ENCODE results near the gene MYOD1. TPM values are rescaled to one million over a fixed set of nuclear protein-coding genes. Genes with fewer than 3 reads are reported as not detected.

Gene MYOD1
- total RNA-seq, 1 experiment from 2014 or later = not detected

- ChIA-PET CTCF (interaction anchor here (0.6 to 2.6 kb wide), 2 partner anchors 16 to 1343 kb away, joined by 4 to 17 read pairs; no protein-coding TSS in a partner anchor), POLR2A (interaction anchor here (0.7 kb wide), 1 partner anchor 84 kb away, joined by 3 read pairs; no protein-coding TSS in a partner anchor)
- Mint-ChIP-seq H3K4me1 (ENCODE audit: insufficient read depth, unreplicated experiment) (no peaks in the 10 kb centered on the region), H3K4me3 (ENCODE audit: unreplicated experiment) (no peak overlapping the region), H3K27ac (ENCODE audit: low read depth, unreplicated experiment) (no peak overlapping the region), H3K9me3 (ENCODE audit: unreplicated experiment) (no peaks in the 10 kb centered on the region), H3K36me3 (ENCODE audit: insufficient read depth, unreplicated experiment) (no peaks in the 10 kb centered on the region), H3K27me3 (ENCODE audit: insufficient read depth, unreplicated experiment) (peaks cover 10% of the 10 kb centered on the region)
- BruUV-seq (replicated peaks) = no TSS peak
- TF ChIP-seq CTCF (IDR thresholded peaks at IDR 0.05; ENCODE audit: unreplicated experiment) = no peak
- no peak for DNase-seq (ENCODE audit: unreplicated experiment)
- intact Hi-C loops (cut with micrococcal nuclease) = no loop called here
Observed at GRCh38 chr11:17714870-17715269, 4.5 kb upstream of the MYOD1 start.

- ChIA-PET CTCF (interaction anchor here (2.6 kb wide), 1 partner anchor 14 kb away, joined by 17 read pairs; no protein-coding TSS in a partner anchor), POLR2A (no interaction called here)
- no peak for DNase-seq (ENCODE audit: unreplicated experiment)
- peaks cover 10% of the 10 kb centered on the region for H3K27me3 Mint-ChIP-seq (ENCODE audit: insufficient read depth, unreplicated experiment)
- intact Hi-C loops (cut with micrococcal nuclease) = no loop called here
- no peak overlapping the region for H3K27ac Mint-ChIP-seq (ENCODE audit: low read depth, unreplicated experiment)
- no peaks in the 10 kb centered on the region for H3K9me3 Mint-ChIP-seq (ENCODE audit: unreplicated experiment)
- TF ChIP-seq CTCF (IDR thresholded peaks at IDR 0.05; ENCODE audit: unreplicated experiment) = no peak
- no peak overlapping the region for H3K4me3 Mint-ChIP-seq (ENCODE audit: unreplicated experiment)
- no peaks in the 10 kb centered on the region for H3K36me3 Mint-ChIP-seq (ENCODE audit: insufficient read depth, unreplicated experiment)
- H3K4me1 Mint-ChIP-seq (ENCODE audit: insufficient read depth, unreplicated experiment) = no peaks in the 10 kb centered on the region
- BruUV-seq (replicated peaks) = no TSS peak
Observed at GRCh38 chr11:17716807-17717206, 2.6 kb upstream of the MYOD1 start.

GRCh38 chr11:17718015-17718414, 1.4 kb upstream of the MYOD1 start:
- CTCF ChIA-PET = no interaction called here
- H3K27me3 Mint-ChIP-seq (ENCODE audit: insufficient read depth, unreplicated experiment) = peaks cover 21% of the 10 kb centered on the region
- DNase-seq (ENCODE audit: unreplicated experiment) = no peak
- no TSS peak for BruUV-seq (replicated peaks)
- H3K27ac Mint-ChIP-seq (ENCODE audit: low read depth, unreplicated experiment) = no peak overlapping the region
- no peaks in the 10 kb centered on the region for H3K36me3 Mint-ChIP-seq (ENCODE audit: insufficient read depth, unreplicated experiment)
- intact Hi-C loops (cut with micrococcal nuclease) = no loop called here
- no peaks in the 10 kb centered on the region for H3K9me3 Mint-ChIP-seq (ENCODE audit: unreplicated experiment)
- no peaks in the 10 kb centered on the region for H3K4me1 Mint-ChIP-seq (ENCODE audit: insufficient read depth, unreplicated experiment)
- no peak overlapping the region for H3K4me3 Mint-ChIP-seq (ENCODE audit: unreplicated experiment)
- POLR2A ChIA-PET = no interaction called here
- no peak for TF ChIP-seq CTCF (IDR thresholded peaks at IDR 0.05; ENCODE audit: unreplicated experiment)

- Mint-ChIP-seq H3K27ac (ENCODE audit: low read depth, unreplicated experiment) (no peak overlapping the region), H3K4me1 (ENCODE audit: insufficient read depth, unreplicated experiment) (no peaks in the 10 kb centered on the region), H3K9me3 (ENCODE audit: unreplicated experiment) (no peaks in the 10 kb centered on the region), H3K27me3 (ENCODE audit: insufficient read depth, unreplicated experiment) (peaks cover 22% of the 10 kb centered on the region), H3K36me3 (ENCODE audit: insufficient read depth, unreplicated experiment) (no peaks in the 10 kb centered on the region), H3K4me3 (ENCODE audit: unreplicated experiment) (no peak overlapping the region)
- TF ChIP-seq CTCF (IDR thresholded peaks at IDR 0.05; ENCODE audit: unreplicated experiment) = no peak
- no TSS peak for BruUV-seq (replicated peaks)
- no peak for DNase-seq (ENCODE audit: unreplicated experiment)
- intact Hi-C loops (cut with micrococcal nuclease) = no loop called here
- CTCF ChIA-PET = interaction anchor here (0.8 to 1.0 kb wide), 2 partner anchors 12 to 267 kb away, joined by 3 read pairs; no protein-coding TSS in a partner anchor
- POLR2A ChIA-PET = no interaction called here
Observed at GRCh38 chr11:17718510-17718962, 835 bp upstream of the MYOD1 start.
